Lung (tissue), 12 donors: Measurements from ENCODE around the gene MYG1. TPM values are rescaled to one million over a fixed set of nuclear protein-coding genes. Genes with fewer than 3 reads are reported as not detected.

Experiments
- ATAC-seq: fragments of 200-7000 bp; cut with Tn5 transposase; one replicate; pipeline ENCODE4 v1.9.1; 2020; ENCODE audit warnings: moderate number of reproducible peaks; ENCODE audit not compliant: insufficient read depth, low FRiP score
- DNase-seq, 3 donors: peaks; one replicate each; pipeline ENCODE4 v3.0.0-alpha.2; 2013 to 2017
- H3K27ac ChIP-seq, 2 donors: one replicate each; pipeline ENCODE4 v1.5.1; 2013; ENCODE audit warnings: mild to moderate bottlenecking in 2 of 2, moderate library complexity in 2 of 2, control low read depth in 1 of 2, inconsistent platforms in 1 of 2, low read depth in 1 of 2, low read length in 1 of 2
- H3K27me3 ChIP-seq, 3 donors: one replicate each; pipeline ENCODE4 v1.5.1; 2013; ENCODE audit warnings: low read length in 2 of 3; ENCODE audit not compliant: control insufficient read depth in 3 of 3, insufficient read depth in 3 of 3
- H3K36me3 ChIP-seq, 4 donors: one replicate each; pipeline ENCODE4 v1.5.1; 2013; ENCODE audit warnings: low read length in 4 of 4, mild to moderate bottlenecking in 1 of 4, moderate library complexity in 1 of 4; ENCODE audit not compliant: control insufficient read depth in 4 of 4, insufficient read depth in 4 of 4
- H3K4me1 ChIP-seq, 5 donors: one replicate each; pipeline ENCODE4 v1.5.1; 2013; ENCODE audit warnings: low read length in 5 of 5, mild to moderate bottlenecking in 2 of 5, moderate library complexity in 1 of 5; ENCODE audit not compliant: control insufficient read depth in 5 of 5, insufficient read depth in 5 of 5
- H3K4me3 ChIP-seq: one replicate; pipeline ENCODE4 v1.5.1; 2013; ENCODE audit warnings: mild to moderate bottlenecking, control low read depth, moderate library complexity
- H3K9ac ChIP-seq, 2 donors: one replicate each; pipeline ENCODE4 v1.5.1; 2013; ENCODE audit warnings: low read length in 2 of 2, control low read depth in 1 of 2; ENCODE audit not compliant: insufficient read depth in 1 of 2
- H3K9me3 ChIP-seq, 4 donors: one replicate each; pipeline ENCODE4 v1.5.1; 2013; ENCODE audit warnings: low read length in 3 of 4, mild to moderate bottlenecking in 1 of 4, moderate library complexity in 1 of 4; ENCODE audit not compliant: control insufficient read depth in 4 of 4, insufficient read depth in 3 of 4
- CTCF ChIP-seq: IDR thresholded peaks from 2 replicates; pipeline ENCODE4 v1.5.1; 2012; ENCODE audit warnings: mild to moderate bottlenecking; ENCODE audit errors: control extremely low read depth, extremely low read depth
- WGBS, 2 donors: extraction: QIAGEN DNeasy Blood & Tissue Kit; methylation state at CpG; one replicate each; pipeline ENCODE4 v1.1.7; 2013; 5-methylcytosine and 5-hydroxymethylcytosine counted together
- polyA plus RNA-seq, 2 donors: library from polyadenylated mRNA; stranded (reverse); fragments of 200-250 nt; gene quantifications; one replicate each; pipeline ENCODE4 v1.2.1, GENCODE V29; 2013
- total RNA-seq, 2 donors: library from RNA; depleted of rRNA in 1 of 2; stranded (reverse); fragments of >200 nt in 1 of 2; gene quantifications; one replicate each; pipeline ENCODE4 v1.2.1, GENCODE V29; 2014 to 2021
- donor health status: control.
- donor health status: control.
- donor health status: Bipolar disorder and iron deficiency.
- donor health status: healthy.
- donor health status: DM: yes; HTN: yes; CAD: no.

MYG1 gene
- total and polyA plus RNA-seq, 4 donors: 22.1 to 88.9 (median 59.8) TPM

GRCh38 chr12:53345486-53346188 lies 46.1 kb downstream of the MYG1 start:
- 39 to 43% methylated on average over 10 of the region's 10 CpGs for WGBS, 2 donors
- TF ChIP-seq CTCF: no peak
- DNase-seq (peak in 2 of 3 donors; percentile 52 to 68), ATAC-seq (no peak)
- Histone ChIP-seq H3K36me3 (no peaks in the 10 kb centered on the region), H3K4me1 (peaks cover 0 to 15% (median 3%) of the 10 kb centered on the region in 5 donors), H3K27me3 (peaks cover 0 to 3% (median 0%) of the 10 kb centered on the region in 3 donors), H3K9ac (no peak overlapping the region), H3K27ac (peak overlapping the region; percentile 72 to 81), H3K4me3 (no peak overlapping the region), H3K9me3 (no peaks in the 10 kb centered on the region)

- 43 to 87% methylated on average over 1 of the region's 1 CpG for WGBS, 2 donors
- Histone ChIP-seq H3K9ac (no peak overlapping the region), H3K36me3 (no peaks in the 10 kb centered on the region), H3K27me3 (no peaks in the 10 kb centered on the region), H3K4me1 (peaks cover 0 to 15% (median 3%) of the 10 kb centered on the region in 5 donors), H3K9me3 (no peaks in the 10 kb centered on the region), H3K27ac (peak overlapping the region in 1 of 2 donors; percentile 5), H3K4me3 (no peak overlapping the region)
- ATAC-seq (no peak), DNase-seq (no peak)
- TF ChIP-seq CTCF: no peak
Measured at GRCh38 chr12:53346491-53346890, 47.0 kb downstream of the MYG1 start.

- Histone ChIP-seq H3K36me3 (no peaks in the 10 kb centered on the region), H3K27me3 (no peaks in the 10 kb centered on the region), H3K9me3 (no peaks in the 10 kb centered on the region), H3K27ac (no peak overlapping the region), H3K9ac (no peak overlapping the region), H3K4me3 (no peak overlapping the region), H3K4me1 (peaks cover 0 to 17% (median 3%) of the 10 kb centered on the region in 5 donors)
- TF ChIP-seq CTCF: no peak
- DNase-seq (no peak), ATAC-seq (no peak)
- 92 to 94% methylated on average over 4 of the region's 4 CpGs for WGBS, 2 donors
Measured at GRCh38 chr12:53347905-53348304, 48.4 kb downstream of the MYG1 start.
